ENCODE data around the gene FOLR2. TPM values are rescaled to one million over a fixed set of nuclear protein-coding genes. Genes with fewer than 3 reads are reported as not detected.

The FOLR2 gene
- total and polyA plus RNA-seq, 2 experiments from 2014 or later, result not detected

DNA sequence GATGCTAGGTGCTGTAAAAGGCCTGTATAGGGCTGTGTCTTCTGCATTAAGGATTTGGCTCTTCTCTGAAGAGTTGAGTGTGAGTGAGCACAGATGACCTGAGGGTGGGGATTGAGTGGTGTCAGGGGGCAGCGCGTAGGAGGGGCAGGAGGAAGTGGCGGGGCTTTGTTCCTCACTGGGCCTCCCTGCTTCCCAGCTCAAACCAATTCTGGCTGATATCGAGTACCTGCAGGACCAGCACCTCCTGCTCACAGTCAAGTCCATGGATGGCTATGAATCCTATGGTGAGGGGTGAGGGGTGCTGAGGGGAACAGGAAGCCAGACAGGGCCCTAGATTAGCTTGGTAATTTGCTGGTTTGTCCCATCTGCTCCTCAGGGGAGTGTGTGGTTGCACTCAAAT lies 18.3 kb downstream of the FOLR2 start:
- peaks cover 27% of the 10 kb centered on the region; the same call in 1 of the 2 replicates for H3K36me3 ChIP-seq (ENCODE audit: low read depth)
- TF ChIP-seq EZH2phosphoT487 (IDR thresholded peaks at IDR 0.05; ENCODE audit: insufficient read depth, low read depth) (no peak), EZH2 (IDR thresholded peaks at IDR 0.05; ENCODE audit: insufficient read depth, poor library complexity, severe bottlenecking) (no peak)
- H2AFZ ChIP-seq, result no peak overlapping the region
- H3K9me2 ChIP-seq (ENCODE audit: insufficient read depth), result no peaks in the 10 kb centered on the region
- peaks cover 6% of the 10 kb centered on the region; the same call in 1 of the 2 replicates for H3K79me2 ChIP-seq (ENCODE audit: insufficient read depth)
- H3K27me3 ChIP-seq (replicated peaks; ENCODE audit: insufficient read depth), result no peaks in the 10 kb centered on the region
- no peaks in the 10 kb centered on the region for H4K20me1 ChIP-seq (ENCODE audit: insufficient read depth)
- no peak overlapping the region for H3K4me2 ChIP-seq (ENCODE audit: unreplicated experiment)
- no peaks in the 10 kb centered on the region for H3K4me1 ChIP-seq (ENCODE audit: insufficient read depth)
- no peaks in the 10 kb centered on the region for H3K9me3 ChIP-seq (ENCODE audit: low read depth)
- H3K4me3 ChIP-seq, result no peak overlapping the region
- no peak for DNase-seq
- peaks cover 42% of the 10 kb centered on the region for H3F3A ChIP-seq (ENCODE audit: insufficient read depth)
- no peak overlapping the region for H3K9ac ChIP-seq
- 95 to 99% methylated on average over 3 to 4 of the region's 4 CpGs for WGBS, 2 experiments (ENCODE audit: low coverage in 1 of 2, low lambda C conversion rate in 2 of 2, missing lambda C conversion rate in 2 of 2)
- no peak overlapping the region for H3K27ac ChIP-seq
- in situ Hi-C loops (cut with MboI), result no loop called here

DNA sequence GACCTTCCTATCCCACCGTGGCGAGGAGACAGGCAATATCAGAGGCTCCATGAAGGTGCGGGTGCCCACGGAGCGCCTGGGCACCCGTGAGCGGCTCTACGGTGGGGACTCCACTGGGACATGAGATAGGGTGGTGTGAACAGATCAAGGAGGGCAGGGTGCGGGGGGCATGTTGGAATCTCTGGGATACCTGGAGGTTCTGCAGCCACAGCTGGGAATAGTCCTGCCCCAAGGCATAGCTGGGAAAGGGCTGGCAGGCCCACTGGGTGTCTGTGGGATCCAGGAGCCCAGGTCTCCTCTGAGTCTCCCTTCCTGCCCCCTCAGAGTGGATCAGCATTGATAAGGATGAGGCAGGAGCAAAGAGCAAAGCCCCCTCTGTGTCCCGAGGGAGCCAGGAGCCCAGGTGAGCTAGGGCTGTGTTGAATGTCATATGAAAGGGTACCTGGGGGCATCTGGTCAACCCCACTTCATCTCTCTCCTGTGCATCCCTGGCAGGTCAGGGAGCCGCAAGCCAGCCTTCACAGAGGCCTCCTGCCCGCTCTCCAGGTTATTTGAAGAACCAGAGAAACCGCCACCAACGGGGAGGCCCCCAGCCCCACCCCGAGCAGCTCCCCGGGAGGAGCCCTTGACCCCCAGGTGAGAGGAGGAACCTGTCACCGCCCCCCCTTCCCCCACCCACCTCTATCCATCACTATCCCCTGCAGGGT lies 18.9 kb downstream of the FOLR2 start:
- no peaks in the 10 kb centered on the region for H4K20me1 ChIP-seq (ENCODE audit: insufficient read depth)
- in situ Hi-C loops (cut with MboI), result no loop called here

GRCh38 chr11:72236083-72236697 lies 19.6 kb downstream of the FOLR2 start:
- Histone ChIP-seq H2AFZ (no peak overlapping the region), H3K27ac (no peak overlapping the region), H3K27me3 (replicated peaks; ENCODE audit: insufficient read depth) (no peaks in the 10 kb centered on the region), H3K9me2 (ENCODE audit: insufficient read depth) (no peaks in the 10 kb centered on the region), H4K20me1 (ENCODE audit: insufficient read depth) (no peaks in the 10 kb centered on the region), H3K9me3 (ENCODE audit: low read depth) (no peaks in the 10 kb centered on the region), H3K36me3 (ENCODE audit: low read depth) (peaks cover 16% of the 10 kb centered on the region; the same call in 1 of the 2 replicates), H3K4me3 (no peak overlapping the region), H3K4me1 (ENCODE audit: insufficient read depth) (no peaks in the 10 kb centered on the region), H3F3A (ENCODE audit: insufficient read depth) (peaks cover 42% of the 10 kb centered on the region), H3K79me2 (ENCODE audit: insufficient read depth) (peaks cover 6% of the 10 kb centered on the region; the same call in 1 of the 2 replicates), H3K4me2 (ENCODE audit: unreplicated experiment) (no peak overlapping the region), H3K9ac (no peak overlapping the region)
- no peak for DNase-seq
- TF ChIP-seq EZH2phosphoT487 (IDR thresholded peaks at IDR 0.05; ENCODE audit: insufficient read depth, low read depth), result no peak
- no peak for TF ChIP-seq EZH2 (IDR thresholded peaks at IDR 0.05; ENCODE audit: insufficient read depth, poor library complexity, severe bottlenecking)
- whole genome bisulfite sequencing, 2 experiments (ENCODE audit: low coverage in 1 of 2, low lambda C conversion rate in 2 of 2, missing lambda C conversion rate in 2 of 2), result 56 to 58% methylated on average over 4 of the region's 4 CpGs
- in situ Hi-C loops (cut with MboI), result no loop called here

More for the DNA sequence above, 18.9 kb downstream of the FOLR2 start:
- peaks cover 23% of the 10 kb centered on the region; the same call in 1 of the 2 replicates for H3K36me3 ChIP-seq (ENCODE audit: low read depth)
- no peaks in the 10 kb centered on the region for H3K9me2 ChIP-seq (ENCODE audit: insufficient read depth)
- H3K9ac ChIP-seq, result no peak overlapping the region
- H3K9me3 ChIP-seq (ENCODE audit: low read depth), result no peaks in the 10 kb centered on the region
- H2AFZ ChIP-seq, result no peak overlapping the region
- H3K4me3 ChIP-seq, result no peak overlapping the region
- no peak overlapping the region for H3K4me2 ChIP-seq (ENCODE audit: unreplicated experiment)
- H3K79me2 ChIP-seq (ENCODE audit: insufficient read depth), result peaks cover 6% of the 10 kb centered on the region; the same call in 1 of the 2 replicates
- DNase-seq, result no peak
- WGBS, 2 experiments (ENCODE audit: low coverage in 1 of 2, low lambda C conversion rate in 2 of 2, missing lambda C conversion rate in 2 of 2), result 86 to 94% methylated on average over 14 to 17 of the region's 17 CpGs
- H3F3A ChIP-seq (ENCODE audit: insufficient read depth), result peaks cover 42% of the 10 kb centered on the region
- no peak overlapping the region for H3K27ac ChIP-seq
- no peaks in the 10 kb centered on the region for H3K27me3 ChIP-seq (replicated peaks; ENCODE audit: insufficient read depth)
- H3K4me1 ChIP-seq (ENCODE audit: insufficient read depth), result no peaks in the 10 kb centered on the region
- TF ChIP-seq EZH2 (IDR thresholded peaks at IDR 0.05; ENCODE audit: insufficient read depth, poor library complexity, severe bottlenecking) (no peak), EZH2phosphoT487 (IDR thresholded peaks at IDR 0.05; ENCODE audit: insufficient read depth, low read depth) (no peak)

DNA sequence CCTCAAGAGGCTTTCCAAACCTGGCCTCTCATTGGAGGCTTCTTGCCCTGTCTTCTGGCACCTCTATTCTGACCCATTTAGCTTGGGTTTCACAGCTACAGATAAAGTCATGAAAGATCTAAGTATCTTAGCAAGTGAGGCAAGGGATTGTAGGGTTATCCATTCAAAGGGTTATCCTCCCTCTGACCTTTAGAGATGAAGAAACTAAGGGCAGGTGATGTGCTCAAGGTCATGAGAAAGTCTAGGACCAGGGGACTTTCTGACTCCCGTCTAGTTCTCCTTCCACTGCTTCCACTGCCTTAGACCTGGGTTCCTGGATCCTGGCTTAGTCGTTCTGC lies 20.1 kb downstream of the FOLR2 start:
- DNase-seq, result no peak
- no peaks in the 10 kb centered on the region for H3K4me1 ChIP-seq (ENCODE audit: insufficient read depth)
- H3K4me3 ChIP-seq, result no peak overlapping the region
- no peaks in the 10 kb centered on the region for H4K20me1 ChIP-seq (ENCODE audit: insufficient read depth)
- no peaks in the 10 kb centered on the region for H3K9me2 ChIP-seq (ENCODE audit: insufficient read depth)
- H3K4me2 ChIP-seq (ENCODE audit: unreplicated experiment), result no peak overlapping the region
- H3K36me3 ChIP-seq (ENCODE audit: low read depth), result peaks cover 12% of the 10 kb centered on the region; the same call in 1 of the 2 replicates
- no peak overlapping the region for H3K27ac ChIP-seq
- H3K27me3 ChIP-seq (replicated peaks; ENCODE audit: insufficient read depth), result 0 out of 2 replicates have a peak, but pooled peaks cover under 1% of the 10 kb centered on the region
- WGBS, 2 experiments (ENCODE audit: low coverage in 1 of 2, low lambda C conversion rate in 2 of 2, missing lambda C conversion rate in 2 of 2), result 91 to 100% methylated on average over 2 of the region's 2 CpGs
- H3F3A ChIP-seq (ENCODE audit: insufficient read depth), result peaks cover 42% of the 10 kb centered on the region
- in situ Hi-C loops (cut with MboI), result no loop called here
- H2AFZ ChIP-seq, result no peak overlapping the region
- no peaks in the 10 kb centered on the region for H3K9me3 ChIP-seq (ENCODE audit: low read depth)
- H3K79me2 ChIP-seq (ENCODE audit: insufficient read depth), result peaks cover under 1% of the 10 kb centered on the region; the same call in 1 of the 2 replicates
- no peak for TF ChIP-seq EZH2 (IDR thresholded peaks at IDR 0.05; ENCODE audit: insufficient read depth, poor library complexity, severe bottlenecking)
- no peak for TF ChIP-seq EZH2phosphoT487 (IDR thresholded peaks at IDR 0.05; ENCODE audit: insufficient read depth, low read depth)
- no peak overlapping the region for H3K9ac ChIP-seq
